Lower leg skin (tissue), 3 donors: ENCODE data around the gene YWHAQ.

Experiments
- POLR2A ChIP-seq, 2 donors: fragments of 450-650 bp; IDR thresholded peaks; one replicate each; pipeline ENCODE4 v1.6.1; 2016 to 2017; ENCODE audit warnings: antibody characterized with exemption in 2 of 2, mild to moderate bottlenecking in 1 of 2, moderate library complexity in 1 of 2
- TF ChIP-seq, protein P1 (sequence below), 3 donors: fragments of 450-650 bp; IDR thresholded peaks; one replicate each; pipeline ENCODE4 v1.5.1; 2016; ENCODE audit warnings: antibody characterized with exemption in 3 of 3, mild to moderate bottlenecking in 3 of 3, moderate library complexity in 2 of 3

DNA sequence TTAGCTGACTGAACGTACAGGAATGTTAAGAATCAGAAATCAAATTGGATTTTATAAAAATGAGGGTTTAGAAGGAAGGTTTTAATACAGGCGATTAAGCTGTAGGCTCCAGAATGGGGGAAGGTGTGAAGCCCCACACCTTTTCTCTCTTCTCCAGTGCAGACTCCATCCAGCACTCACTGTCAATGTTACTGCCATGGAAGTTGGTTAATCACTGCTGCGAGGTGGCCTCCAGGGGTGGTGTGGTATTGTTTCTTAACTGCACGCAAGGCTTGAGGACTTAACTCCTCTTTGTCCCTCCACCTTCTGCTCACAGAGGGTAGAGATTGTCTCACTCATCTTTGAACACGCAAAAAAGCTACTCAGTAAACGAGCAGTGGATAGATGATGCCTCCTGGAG, 26.9 kb upstream of the YWHAQ start:
- TF ChIP-seq, protein P1, sequence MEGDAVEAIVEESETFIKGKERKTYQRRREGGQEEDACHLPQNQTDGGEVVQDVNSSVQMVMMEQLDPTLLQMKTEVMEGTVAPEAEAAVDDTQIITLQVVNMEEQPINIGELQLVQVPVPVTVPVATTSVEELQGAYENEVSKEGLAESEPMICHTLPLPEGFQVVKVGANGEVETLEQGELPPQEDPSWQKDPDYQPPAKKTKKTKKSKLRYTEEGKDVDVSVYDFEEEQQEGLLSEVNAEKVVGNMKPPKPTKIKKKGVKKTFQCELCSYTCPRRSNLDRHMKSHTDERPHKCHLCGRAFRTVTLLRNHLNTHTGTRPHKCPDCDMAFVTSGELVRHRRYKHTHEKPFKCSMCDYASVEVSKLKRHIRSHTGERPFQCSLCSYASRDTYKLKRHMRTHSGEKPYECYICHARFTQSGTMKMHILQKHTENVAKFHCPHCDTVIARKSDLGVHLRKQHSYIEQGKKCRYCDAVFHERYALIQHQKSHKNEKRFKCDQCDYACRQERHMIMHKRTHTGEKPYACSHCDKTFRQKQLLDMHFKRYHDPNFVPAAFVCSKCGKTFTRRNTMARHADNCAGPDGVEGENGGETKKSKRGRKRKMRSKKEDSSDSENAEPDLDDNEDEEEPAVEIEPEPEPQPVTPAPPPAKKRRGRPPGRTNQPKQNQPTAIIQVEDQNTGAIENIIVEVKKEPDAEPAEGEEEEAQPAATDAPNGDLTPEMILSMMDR (IDR thresholded peaks at IDR 0.05) = no peak
- no peak for TF ChIP-seq POLR2A (IDR thresholded peaks at IDR 0.05)
